ENCODE data around the gene PNMA8A.
"Not testable (repeated sequence)": the region's sequence is repeated elsewhere in the genome, so short reads cannot be mapped to it uniquely, and the experiment has no call there.

PNMA8A gene

GRCh38 chr19:46503848-46504453 lies 32.6 kb upstream of the PNMA8A start:
- Histone ChIP-seq H3K36me3 (replicated peaks; ENCODE audit: insufficient read depth, low read length) (no peaks in the 10 kb centered on the region), H3K79me2 (ENCODE audit: low read length) (no peaks in the 10 kb centered on the region), H3F3A (ENCODE audit: insufficient read depth, low read length) (no peaks in the 10 kb centered on the region), H3K4me1 (ENCODE audit: low read length) (no peaks in the 10 kb centered on the region), H3K4me3 (ENCODE audit: low read length) (no peak overlapping the region), H3K9me2 (replicated peaks; ENCODE audit: insufficient read depth, low read length) (no peaks in the 10 kb centered on the region), H4K20me1 (ENCODE audit: insufficient read depth, low read length) (no peaks in the 10 kb centered on the region), H3K9me3 (replicated peaks; ENCODE audit: insufficient read depth, low read length) (no peaks in the 10 kb centered on the region), H3K27me3 (replicated peaks; ENCODE audit: insufficient read depth, low read length) (peaks cover 81% of the 10 kb centered on the region), H2AFZ (ENCODE audit: low read length) (no peak overlapping the region), H3K9ac (ENCODE audit: low read length) (no peak overlapping the region), H3K27ac (ENCODE audit: low read length) (no peak overlapping the region), H3K4me2 (ENCODE audit: low read depth, low read length) (no peak overlapping the region)
- TF ChIP-seq, protein P1, sequence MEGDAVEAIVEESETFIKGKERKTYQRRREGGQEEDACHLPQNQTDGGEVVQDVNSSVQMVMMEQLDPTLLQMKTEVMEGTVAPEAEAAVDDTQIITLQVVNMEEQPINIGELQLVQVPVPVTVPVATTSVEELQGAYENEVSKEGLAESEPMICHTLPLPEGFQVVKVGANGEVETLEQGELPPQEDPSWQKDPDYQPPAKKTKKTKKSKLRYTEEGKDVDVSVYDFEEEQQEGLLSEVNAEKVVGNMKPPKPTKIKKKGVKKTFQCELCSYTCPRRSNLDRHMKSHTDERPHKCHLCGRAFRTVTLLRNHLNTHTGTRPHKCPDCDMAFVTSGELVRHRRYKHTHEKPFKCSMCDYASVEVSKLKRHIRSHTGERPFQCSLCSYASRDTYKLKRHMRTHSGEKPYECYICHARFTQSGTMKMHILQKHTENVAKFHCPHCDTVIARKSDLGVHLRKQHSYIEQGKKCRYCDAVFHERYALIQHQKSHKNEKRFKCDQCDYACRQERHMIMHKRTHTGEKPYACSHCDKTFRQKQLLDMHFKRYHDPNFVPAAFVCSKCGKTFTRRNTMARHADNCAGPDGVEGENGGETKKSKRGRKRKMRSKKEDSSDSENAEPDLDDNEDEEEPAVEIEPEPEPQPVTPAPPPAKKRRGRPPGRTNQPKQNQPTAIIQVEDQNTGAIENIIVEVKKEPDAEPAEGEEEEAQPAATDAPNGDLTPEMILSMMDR (IDR thresholded peaks at IDR 0.05; ENCODE audit: low read length) = no peak
- TF ChIP-seq EZH2phosphoT487 (IDR thresholded peaks at IDR 0.05; ENCODE audit: low read length) (no peak), EZH2 (optimal IDR thresholded peaks at IDR 0.05; ENCODE audit: low read depth, low read length) (no peak)
- DNase-seq = no peak

DNA sequence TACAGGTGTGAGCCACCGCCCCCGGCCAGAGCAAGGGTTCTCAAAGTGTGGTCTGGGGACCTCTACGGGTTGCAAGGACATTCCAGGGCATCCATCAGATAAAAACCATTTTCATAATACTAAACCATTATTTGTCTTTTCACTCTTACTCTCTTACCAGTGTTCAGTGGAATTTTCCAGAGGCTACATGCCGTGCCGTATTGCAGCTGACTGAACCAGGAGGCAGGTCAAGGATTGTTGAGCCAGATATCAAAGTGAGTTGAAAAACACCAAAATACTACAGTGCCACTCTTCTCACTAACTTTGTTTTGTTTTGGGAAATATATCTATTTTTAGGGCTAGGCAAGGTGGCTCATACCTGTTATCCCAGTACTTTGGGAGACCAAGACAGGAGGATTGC lies 31.5 kb upstream of the PNMA8A start:
- DNase-seq = no peak
- peaks cover 83% of the 10 kb centered on the region for H3K27me3 ChIP-seq (replicated peaks; ENCODE audit: insufficient read depth, low read length)
- no peaks in the 10 kb centered on the region for H3K9me2 ChIP-seq (replicated peaks; ENCODE audit: insufficient read depth, low read length)
- no peaks in the 10 kb centered on the region for H3K36me3 ChIP-seq (replicated peaks; ENCODE audit: insufficient read depth, low read length)
- no peak overlapping the region for H3K4me2 ChIP-seq (ENCODE audit: low read depth, low read length)
- no peaks in the 10 kb centered on the region for H3K9me3 ChIP-seq (replicated peaks; ENCODE audit: insufficient read depth, low read length)
- H3K4me3 ChIP-seq (ENCODE audit: low read length) = no peak overlapping the region
- no peaks in the 10 kb centered on the region for H4K20me1 ChIP-seq (ENCODE audit: insufficient read depth, low read length)
- no peak for TF ChIP-seq EZH2phosphoT487 (IDR thresholded peaks at IDR 0.05; ENCODE audit: low read length)
- no peak overlapping the region for H2AFZ ChIP-seq (ENCODE audit: low read length)
- H3K27ac ChIP-seq (ENCODE audit: low read length) = no peak overlapping the region
- H3K79me2 ChIP-seq (ENCODE audit: low read length) = no peaks in the 10 kb centered on the region
- H3F3A ChIP-seq (ENCODE audit: insufficient read depth, low read length) = no peaks in the 10 kb centered on the region
- H3K9ac ChIP-seq (ENCODE audit: low read length) = no peak overlapping the region
- H3K4me1 ChIP-seq (ENCODE audit: low read length) = no peaks in the 10 kb centered on the region

DNA sequence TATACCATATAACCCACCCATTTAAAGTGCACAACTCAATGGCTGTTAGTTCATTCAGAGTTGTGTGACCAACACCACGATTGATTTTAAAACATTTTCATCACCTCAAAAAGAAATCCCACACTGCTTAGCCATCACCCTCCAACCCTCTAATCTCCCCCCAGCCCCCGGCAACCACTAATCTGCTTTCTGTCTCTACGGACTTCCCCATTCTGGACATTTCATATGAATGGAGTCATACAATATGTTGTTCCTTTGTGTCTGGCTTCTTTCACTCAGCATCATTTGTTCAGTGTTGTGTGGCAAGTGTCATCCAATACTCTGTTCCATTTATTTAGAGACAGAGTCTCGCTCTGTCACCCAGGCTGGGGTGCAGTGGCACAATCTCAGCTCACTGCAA lies 28.3 kb upstream of the PNMA8A start:
- Histone ChIP-seq H3K27ac (ENCODE audit: low read length) (no peak overlapping the region), H3K79me2 (ENCODE audit: low read length) (no peaks in the 10 kb centered on the region), H3K27me3 (replicated peaks; ENCODE audit: insufficient read depth, low read length) (peaks cover 85% of the 10 kb centered on the region), H3K9me2 (replicated peaks; ENCODE audit: insufficient read depth, low read length) (no peaks in the 10 kb centered on the region), H3K4me3 (ENCODE audit: low read length) (no peak overlapping the region), H3K4me2 (ENCODE audit: low read depth, low read length) (no peak overlapping the region), H4K20me1 (ENCODE audit: insufficient read depth, low read length) (no peaks in the 10 kb centered on the region), H3K36me3 (replicated peaks; ENCODE audit: insufficient read depth, low read length) (no peaks in the 10 kb centered on the region), H3F3A (ENCODE audit: insufficient read depth, low read length) (no peaks in the 10 kb centered on the region), H3K4me1 (ENCODE audit: low read length) (no peaks in the 10 kb centered on the region), H3K9ac (ENCODE audit: low read length) (no peak overlapping the region), H2AFZ (ENCODE audit: low read length) (no peak overlapping the region), H3K9me3 (replicated peaks; ENCODE audit: insufficient read depth, low read length) (no peaks in the 10 kb centered on the region)
- TF ChIP-seq, protein P1 (IDR thresholded peaks at IDR 0.05; ENCODE audit: low read length) = no peak
- TF ChIP-seq EZH2 (optimal IDR thresholded peaks at IDR 0.05; ENCODE audit: low read depth, low read length) (no peak), EZH2phosphoT487 (IDR thresholded peaks at IDR 0.05; ENCODE audit: low read length) (no peak)
- DNase-seq = no peak

DNA sequence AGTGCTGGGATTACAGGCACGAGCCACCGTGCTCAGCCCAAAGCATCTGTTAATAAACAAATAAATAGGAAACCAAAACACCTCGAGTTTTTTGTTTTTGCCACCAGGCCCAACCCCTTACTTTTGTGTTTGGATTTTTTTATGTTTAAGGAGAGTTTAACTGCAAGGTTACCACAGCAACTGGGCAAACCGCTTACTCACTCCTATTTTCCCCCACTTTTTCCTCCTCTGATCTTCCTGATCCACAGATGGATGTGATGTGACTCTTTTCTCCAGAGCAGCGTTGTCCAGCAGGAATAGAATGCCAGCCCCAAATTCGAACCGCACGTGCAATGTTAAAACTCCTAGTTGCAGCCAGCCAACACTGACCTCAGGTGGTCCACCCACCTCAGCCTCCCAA lies 26.4 kb upstream of the PNMA8A start:
- H3K4me3 ChIP-seq (ENCODE audit: low read length) = no peak overlapping the region
- H3K27ac ChIP-seq (ENCODE audit: low read length) = no peak overlapping the region
- no peaks in the 10 kb centered on the region for H3K79me2 ChIP-seq (ENCODE audit: low read length)
- peaks cover 84% of the 10 kb centered on the region for H3K27me3 ChIP-seq (replicated peaks; ENCODE audit: insufficient read depth, low read length)
- TF ChIP-seq EZH2 (optimal IDR thresholded peaks at IDR 0.05; ENCODE audit: low read depth, low read length) (no peak), EZH2phosphoT487 (IDR thresholded peaks at IDR 0.05; ENCODE audit: low read length) (no peak)
- TF ChIP-seq, protein P1 (IDR thresholded peaks at IDR 0.05; ENCODE audit: low read length) = no peak
- H3K36me3 ChIP-seq (replicated peaks; ENCODE audit: insufficient read depth, low read length) = no peaks in the 10 kb centered on the region
- H3K4me2 ChIP-seq (ENCODE audit: low read depth, low read length) = no peak overlapping the region
- H2AFZ ChIP-seq (ENCODE audit: low read length) = no peak overlapping the region
- no peak overlapping the region for H3K9ac ChIP-seq (ENCODE audit: low read length)
- no peaks in the 10 kb centered on the region for H4K20me1 ChIP-seq (ENCODE audit: insufficient read depth, low read length)
- no peak for DNase-seq
- H3K9me3 ChIP-seq (replicated peaks; ENCODE audit: insufficient read depth, low read length) = no peaks in the 10 kb centered on the region
- H3K9me2 ChIP-seq (replicated peaks; ENCODE audit: insufficient read depth, low read length) = no peaks in the 10 kb centered on the region
- H3K4me1 ChIP-seq (ENCODE audit: low read length) = no peaks in the 10 kb centered on the region
- no peaks in the 10 kb centered on the region for H3F3A ChIP-seq (ENCODE audit: insufficient read depth, low read length)

GRCh38 chr19:46496886-46497285 lies 25.5 kb upstream of the PNMA8A start:
- not testable (repeated sequence) for H3K79me2 ChIP-seq (ENCODE audit: low read length); H3K9ac ChIP-seq (ENCODE audit: low read length); DNase-seq; H3K36me3 ChIP-seq (replicated peaks; ENCODE audit: insufficient read depth, low read length); H3K9me2 ChIP-seq (replicated peaks; ENCODE audit: insufficient read depth, low read length); H3F3A ChIP-seq (ENCODE audit: insufficient read depth, low read length); H4K20me1 ChIP-seq (ENCODE audit: insufficient read depth, low read length); H3K4me2 ChIP-seq (ENCODE audit: low read depth, low read length); H3K27ac ChIP-seq (ENCODE audit: low read length); H3K9me3 ChIP-seq (replicated peaks; ENCODE audit: insufficient read depth, low read length); H3K4me3 ChIP-seq (ENCODE audit: low read length); H3K4me1 ChIP-seq (ENCODE audit: low read length); H2AFZ ChIP-seq (ENCODE audit: low read length)
- H3K27me3 ChIP-seq (replicated peaks; ENCODE audit: insufficient read depth, low read length) = peaks cover 86% of the 10 kb centered on the region

All from MM.1S (cell line).